H9 (cell line): ENCODE measurements around the gene PLCH1. TPM values are rescaled to one million over a fixed set of nuclear protein-coding genes. Genes with fewer than 3 reads are reported as not detected.
A peak's percentile ranks its signal among the peaks of the same experiment; 100 is the strongest.

Experiments used
- DNase-seq: peaks from one replicate; pipeline ENCODE4 v3.0.0-alpha.2; 2017
- H2AFZ ChIP-seq: one replicate; pipeline ENCODE4 v1.6.1; 2013; ENCODE audit warnings: mild to moderate bottlenecking, low read length, control low read depth, moderate library complexity
- H2AK5ac ChIP-seq: 2 replicates; pipeline ENCODE4 v1.6.1; 2013; ENCODE audit warnings: low read length, control low read depth, mixed read lengths; ENCODE audit not compliant: insufficient read length
- H2BK120ac ChIP-seq: one replicate; pipeline ENCODE4 v1.6.1; 2013; ENCODE audit warnings: low read depth, mild to moderate bottlenecking, low read length, control low read depth, inconsistent platforms; ENCODE audit not compliant: poor library complexity, severe bottlenecking
- H2BK12ac ChIP-seq: 2 replicates; pipeline ENCODE4 v1.6.1; 2013; ENCODE audit warnings: low read length, control low read depth, mixed read lengths, low read depth; ENCODE audit not compliant: insufficient read length
- H2BK15ac ChIP-seq: 2 replicates; pipeline ENCODE4 v1.6.1; 2013; ENCODE audit warnings: low read depth, low read length, control low read depth
- H2BK20ac ChIP-seq: one replicate; pipeline ENCODE4 v1.6.1; 2013; ENCODE audit warnings: low read depth, mild to moderate bottlenecking, low read length, control low read depth, inconsistent platforms; ENCODE audit not compliant: poor library complexity, severe bottlenecking
- H2BK5ac ChIP-seq: 2 replicates; pipeline ENCODE4 v1.6.1; 2013; ENCODE audit warnings: low read length, control low read depth, mixed read lengths; ENCODE audit not compliant: insufficient read length
- H3K14ac ChIP-seq: 2 replicates; pipeline ENCODE4 v1.6.1; 2013; ENCODE audit warnings: low read length, control low read depth; ENCODE audit not compliant: insufficient read depth
- H3K18ac ChIP-seq: 2 replicates; pipeline ENCODE4 v1.6.1; 2013; ENCODE audit warnings: low read depth, mild to moderate bottlenecking, mixed read lengths, low read length, control low read depth; ENCODE audit not compliant: insufficient read length
- H3K23ac ChIP-seq: 2 replicates; pipeline ENCODE4 v1.6.1; 2013; ENCODE audit warnings: low read length, control low read depth, mixed read lengths, low read depth; ENCODE audit not compliant: insufficient read length
- H3K23me2 ChIP-seq: 2 replicates; pipeline ENCODE4 v1.6.1; 2013; ENCODE audit warnings: low read depth, mild to moderate bottlenecking, mixed read lengths, low read length, control low read depth; ENCODE audit not compliant: insufficient read length, poor library complexity, severe bottlenecking
- H3K27ac ChIP-seq: 2 replicates; pipeline ENCODE4 v1.5.1; 2013; ENCODE audit warnings: low read length, control low read depth, mixed read lengths, low read depth; ENCODE audit not compliant: insufficient read length
- H3K27me3 ChIP-seq: 2 replicates; pipeline ENCODE4 v1.6.1; 2013; ENCODE audit warnings: low read length, control low read depth, inconsistent platforms; ENCODE audit not compliant: insufficient read depth
- H3K4ac ChIP-seq: 2 replicates; pipeline ENCODE4 v1.6.1; 2013; ENCODE audit warnings: low read depth, mild to moderate bottlenecking, control low read depth, inconsistent platforms, low read length, moderate library complexity
- H3K4me1 ChIP-seq: 2 replicates; pipeline ENCODE4 v1.6.1; 2013; ENCODE audit warnings: low read length, control low read depth, inconsistent platforms; ENCODE audit not compliant: insufficient read depth
- H3K4me2 ChIP-seq: 2 replicates; pipeline ENCODE4 v1.6.1; 2013; ENCODE audit warnings: low read length, control low read depth, mixed read lengths; ENCODE audit not compliant: insufficient read length, insufficient read depth
- H3K56ac ChIP-seq: 2 replicates; pipeline ENCODE4 v1.6.1; 2013; ENCODE audit warnings: low read depth, mild to moderate bottlenecking, mixed read lengths, low read length, control low read depth; ENCODE audit not compliant: insufficient read length
- H3K79me1 ChIP-seq: 2 replicates; pipeline ENCODE4 v1.6.1; 2013; ENCODE audit warnings: low read depth, mild to moderate bottlenecking, moderate library complexity, low read length, control low read depth, inconsistent platforms; ENCODE audit not compliant: insufficient read depth, poor library complexity, severe bottlenecking
- H3K79me2 ChIP-seq: 2 replicates; pipeline ENCODE4 v1.6.1; 2013; ENCODE audit warnings: low read length, control low read depth, inconsistent platforms; ENCODE audit not compliant: insufficient read depth
- H3K9ac ChIP-seq: 2 replicates; pipeline ENCODE4 v1.6.1; 2013; ENCODE audit warnings: low read length, control low read depth, mixed read lengths; ENCODE audit not compliant: insufficient read length; ENCODE audit errors: extremely low read depth
- H3K9me3 ChIP-seq: one replicate; pipeline ENCODE4 v1.6.1; 2013; ENCODE audit warnings: low read depth, low read length, inconsistent platforms; ENCODE audit not compliant: control insufficient read depth
- H3T11ph ChIP-seq: one replicate; pipeline ENCODE4 v1.6.1; 2013; ENCODE audit warnings: mild to moderate bottlenecking, low read length, control low read depth, inconsistent platforms
- H4K20me1 ChIP-seq: one replicate; pipeline ENCODE4 v1.6.1; 2013; ENCODE audit not compliant: control insufficient read depth, insufficient read length, insufficient read depth
- H4K5ac ChIP-seq: 2 replicates; pipeline ENCODE4 v1.6.1; 2013; ENCODE audit warnings: low read depth, mild to moderate bottlenecking, mixed read lengths, low read length, control low read depth; ENCODE audit not compliant: insufficient read length
- H4K8ac ChIP-seq: replicated peaks from 2 replicates; pipeline ENCODE4 v1.6.1; 2013; ENCODE audit warnings: low read length, control low read depth, mixed read lengths, low read depth; ENCODE audit not compliant: insufficient read length
- H4K91ac ChIP-seq: 2 replicates; pipeline ENCODE4 v1.6.1; 2013; ENCODE audit warnings: low read depth, mild to moderate bottlenecking, moderate library complexity, mixed read lengths, low read length, control low read depth; ENCODE audit not compliant: insufficient read length
- H3K27ac Mint-ChIP-seq, 3 experiments: 2 replicates in 2 of 3; 3 replicates in 1 of 3; pipeline ENCODE4 v1.8.0; 2020 to 2021; ENCODE audit warnings: mixed read lengths in 3 of 3, mild to moderate bottlenecking in 1 of 3, moderate library complexity in 1 of 3
- H3K27me3 Mint-ChIP-seq: 2 replicates; pipeline ENCODE4 v1.8.0; 2021; ENCODE audit warnings: low read depth, mild to moderate bottlenecking, moderate library complexity, mixed read lengths
- H3K36me3 Mint-ChIP-seq, 3 experiments: 2 replicates in 2 of 3; 3 replicates in 1 of 3; pipeline ENCODE4 v1.8.0; 2020 to 2021; ENCODE audit warnings: low read depth in 3 of 3, mixed read lengths in 3 of 3; ENCODE audit not compliant: insufficient read depth in 1 of 3
- H3K4me1 Mint-ChIP-seq, 2 experiments: 2 replicates each; pipeline ENCODE4 v1.8.0; 2020; ENCODE audit warnings: mixed read lengths in 2 of 2
- H3K4me3 Mint-ChIP-seq, 2 experiments: 2 replicates in 1 of 2; 3 replicates in 1 of 2; pipeline ENCODE4 v1.8.0; 2020 to 2021; ENCODE audit warnings: mild to moderate bottlenecking in 2 of 2, mixed read lengths in 2 of 2, moderate library complexity in 1 of 2
- H3K9me3 Mint-ChIP-seq, 2 experiments: 2 replicates in 1 of 2; 3 replicates in 1 of 2; pipeline ENCODE4 v1.8.0; 2020; ENCODE audit warnings: mild to moderate bottlenecking in 2 of 2, mixed read lengths in 2 of 2, moderate library complexity in 1 of 2
- WGBS: extraction: QIAGEN DNeasy Blood & Tissue Kit; methylation state at CpG from one replicate; pipeline ENCODE4 v1.1.7; 2013; ENCODE audit warnings: missing lambda C conversion rate, low lambda C conversion rate, mixed read lengths; ENCODE audit not compliant: insufficient read length; ENCODE audit errors: extremely low coverage; 5-methylcytosine and 5-hydroxymethylcytosine counted together
- total RNA-seq: library from RNA; stranded (reverse); gene quantifications from 2 replicates; pipeline ENCODE4 v1.2.1, GENCODE V29; 2021
- TF ChIP-seq, protein P1 (sequence below): fragments of 200-600 bp; sonication (generic); conservative IDR thresholded peaks from 3 replicates; pipeline ENCODE4 v1.8.0; 2021; ENCODE audit warnings: antibody characterized with exemption, mild to moderate bottlenecking

PLCH1 gene
- total RNA-seq, 1 experiment from 2014 or later: 19.0 TPM

DNA sequence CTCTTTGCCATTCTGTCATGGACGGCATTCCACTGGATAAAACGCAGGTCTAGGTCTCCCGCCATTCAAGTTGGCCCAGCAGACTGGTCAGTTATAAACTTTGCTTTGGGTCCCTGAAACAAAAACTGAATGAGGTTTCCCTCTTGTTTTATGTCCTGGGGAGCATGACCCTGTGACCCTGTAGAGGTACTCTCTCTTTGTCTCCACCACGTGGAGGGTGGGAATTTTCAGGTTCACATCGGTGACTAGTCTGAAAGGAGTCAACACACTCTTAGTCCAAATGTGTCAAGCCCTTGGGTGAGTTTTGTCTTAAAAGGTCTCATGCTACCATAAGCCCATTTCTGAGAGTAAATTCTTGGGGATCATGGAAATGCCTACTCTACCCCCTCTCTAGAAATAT is 139.9 kb downstream of the PLCH1 start:
- no peak overlapping the region for H2BK12ac ChIP-seq
- H3K56ac ChIP-seq: no peak overlapping the region
- no peak overlapping the region for H3K4ac ChIP-seq
- WGBS: no CpG with 5 or more reads among the region's 5 CpGs
- no peaks in the 10 kb centered on the region for H3K4me1 ChIP-seq
- H3K9ac ChIP-seq: no peak overlapping the region
- H4K8ac ChIP-seq: no peak overlapping the region
- no peak overlapping the region for H3K14ac ChIP-seq
- H4K20me1 ChIP-seq: no peaks in the 10 kb centered on the region
- H3T11ph ChIP-seq: no peak overlapping the region
- no peaks in the 10 kb centered on the region for H3K23me2 ChIP-seq
- no peak overlapping the region for H2AK5ac ChIP-seq
- H3K9me3 ChIP-seq: no peaks in the 10 kb centered on the region
- peak overlapping the region in 1 of 3 experiments; percentile 8; a peak in 1 of 7 replicates for H3K27ac Mint-ChIP-seq
- H2AFZ ChIP-seq: no peak overlapping the region
- no peak overlapping the region for H3K4me3 Mint-ChIP-seq
- peaks cover 28 to 42% of the 10 kb centered on the region in 2 experiments for H3K4me1 Mint-ChIP-seq
- H3K4me2 ChIP-seq: no peak overlapping the region
- TF ChIP-seq, protein P1, sequence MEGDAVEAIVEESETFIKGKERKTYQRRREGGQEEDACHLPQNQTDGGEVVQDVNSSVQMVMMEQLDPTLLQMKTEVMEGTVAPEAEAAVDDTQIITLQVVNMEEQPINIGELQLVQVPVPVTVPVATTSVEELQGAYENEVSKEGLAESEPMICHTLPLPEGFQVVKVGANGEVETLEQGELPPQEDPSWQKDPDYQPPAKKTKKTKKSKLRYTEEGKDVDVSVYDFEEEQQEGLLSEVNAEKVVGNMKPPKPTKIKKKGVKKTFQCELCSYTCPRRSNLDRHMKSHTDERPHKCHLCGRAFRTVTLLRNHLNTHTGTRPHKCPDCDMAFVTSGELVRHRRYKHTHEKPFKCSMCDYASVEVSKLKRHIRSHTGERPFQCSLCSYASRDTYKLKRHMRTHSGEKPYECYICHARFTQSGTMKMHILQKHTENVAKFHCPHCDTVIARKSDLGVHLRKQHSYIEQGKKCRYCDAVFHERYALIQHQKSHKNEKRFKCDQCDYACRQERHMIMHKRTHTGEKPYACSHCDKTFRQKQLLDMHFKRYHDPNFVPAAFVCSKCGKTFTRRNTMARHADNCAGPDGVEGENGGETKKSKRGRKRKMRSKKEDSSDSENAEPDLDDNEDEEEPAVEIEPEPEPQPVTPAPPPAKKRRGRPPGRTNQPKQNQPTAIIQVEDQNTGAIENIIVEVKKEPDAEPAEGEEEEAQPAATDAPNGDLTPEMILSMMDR: no peak
- H4K91ac ChIP-seq: no peak overlapping the region
- no peaks in the 10 kb centered on the region for H3K27me3 Mint-ChIP-seq
- H3K36me3 Mint-ChIP-seq: peaks cover 0 to 8% (median 0%) of the 10 kb centered on the region in 3 experiments; a peak in 4 of 7 replicates
- 0 out of 2 replicates have a peak, but pooled peaks cover 2% of the 10 kb centered on the region for H3K79me2 ChIP-seq
- DNase-seq: no peak
- H3K23ac ChIP-seq: no peak overlapping the region
- H2BK15ac ChIP-seq: no peak overlapping the region
- H2BK120ac ChIP-seq: no peak overlapping the region
- H3K27ac ChIP-seq: no peak overlapping the region
- H4K5ac ChIP-seq: no peak overlapping the region
- no peaks in the 10 kb centered on the region; a peak in 1 of 5 replicates for H3K9me3 Mint-ChIP-seq
- H2BK5ac ChIP-seq: no peak overlapping the region
- no peaks in the 10 kb centered on the region for H3K79me1 ChIP-seq
- H3K18ac ChIP-seq: no peak overlapping the region
- no peaks in the 10 kb centered on the region for H3K27me3 ChIP-seq
- no peak overlapping the region for H2BK20ac ChIP-seq
